Skin epidermis (tissue), 12 donors: ENCODE data around the gene ASPG.

Experiments
- H3K27ac ChIP-seq, 21 experiments: fragments of 200-600 bp; sonication (generic) in 11 of 21; one replicate each; pipeline ENCODE4 v1.5.0; 2020; ENCODE audit warnings: mild to moderate bottlenecking in 3 of 21, inconsistent platforms in 2 of 21, moderate library complexity in 2 of 21
- H3K4me3 ChIP-seq, 7 experiments: fragments of 200-600 bp; sonication (generic) in 2 of 7; one replicate each; pipeline ENCODE4 v1.5.0; 2020; ENCODE audit warnings: inconsistent platforms in 2 of 7, mild to moderate bottlenecking in 2 of 7, moderate library complexity in 1 of 7

The ASPG gene

DNA sequence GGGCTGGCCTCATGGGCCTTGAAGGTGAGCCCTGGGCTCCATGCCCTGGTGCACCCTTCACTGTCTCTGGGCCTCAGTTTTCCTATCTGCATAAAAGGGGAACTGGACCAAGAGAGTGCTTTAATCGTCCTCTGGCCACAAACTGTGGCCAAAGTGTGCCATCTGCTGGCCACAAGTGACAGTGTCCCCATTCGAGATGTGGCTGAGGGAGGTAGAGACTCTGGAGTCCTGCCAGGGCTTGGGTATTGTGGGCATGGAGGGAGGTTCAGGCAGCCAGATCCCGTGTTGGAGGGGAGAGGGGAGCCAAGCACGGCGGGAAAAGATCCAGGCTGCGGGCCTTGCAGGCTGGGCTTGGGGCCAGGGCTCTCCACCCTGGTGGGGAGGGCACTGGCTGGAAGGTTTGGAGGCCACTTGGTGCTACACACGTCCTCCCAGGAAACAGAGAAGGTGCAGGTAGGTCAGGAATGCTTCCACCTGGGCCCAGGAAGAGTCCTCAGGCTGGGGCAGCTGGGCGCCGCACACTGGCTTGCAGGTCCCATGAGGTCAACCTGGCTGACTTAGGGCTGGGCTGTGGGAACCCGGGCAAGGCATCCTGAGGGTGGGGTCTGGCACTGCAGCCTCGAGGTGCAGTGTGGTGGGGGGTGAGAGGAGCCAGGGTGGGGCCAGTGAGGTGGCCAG, 45.6 kb downstream of the ASPG start:
- Histone ChIP-seq H3K27ac (no peak overlapping the region), H3K4me3 (no peak overlapping the region)

GRCh38 chr14:104131968-104132732, 46.6 kb downstream of the ASPG start:
- H3K4me3 ChIP-seq: no peak overlapping the region
- no peak overlapping the region for H3K27ac ChIP-seq

GRCh38 chr14:104132981-104133380, 47.5 kb downstream of the ASPG start:
- no peak overlapping the region for H3K4me3 ChIP-seq
- H3K27ac ChIP-seq: no peak overlapping the region

- no peak overlapping the region for H3K27ac ChIP-seq
- no peak overlapping the region for H3K4me3 ChIP-seq
Measured at GRCh38 chr14:104133496-104133895, 48.0 kb downstream of the ASPG start.

- Histone ChIP-seq H3K27ac (no peak overlapping the region), H3K4me3 (no peak overlapping the region)
Measured at GRCh38 chr14:104134061-104134965, 48.8 kb downstream of the ASPG start.

- Histone ChIP-seq H3K27ac (no peak overlapping the region), H3K4me3 (no peak overlapping the region)
Measured at GRCh38 chr14:104135121-104135903, 49.8 kb downstream of the ASPG start.

- peak overlapping the region in 3 of 7 experiments; percentile 10 to 60 (median 48) for H3K4me3 ChIP-seq
- no peak overlapping the region for H3K27ac ChIP-seq
Measured at GRCh38 chr14:104135904-104136471, 50.5 kb downstream of the ASPG start.

DNA sequence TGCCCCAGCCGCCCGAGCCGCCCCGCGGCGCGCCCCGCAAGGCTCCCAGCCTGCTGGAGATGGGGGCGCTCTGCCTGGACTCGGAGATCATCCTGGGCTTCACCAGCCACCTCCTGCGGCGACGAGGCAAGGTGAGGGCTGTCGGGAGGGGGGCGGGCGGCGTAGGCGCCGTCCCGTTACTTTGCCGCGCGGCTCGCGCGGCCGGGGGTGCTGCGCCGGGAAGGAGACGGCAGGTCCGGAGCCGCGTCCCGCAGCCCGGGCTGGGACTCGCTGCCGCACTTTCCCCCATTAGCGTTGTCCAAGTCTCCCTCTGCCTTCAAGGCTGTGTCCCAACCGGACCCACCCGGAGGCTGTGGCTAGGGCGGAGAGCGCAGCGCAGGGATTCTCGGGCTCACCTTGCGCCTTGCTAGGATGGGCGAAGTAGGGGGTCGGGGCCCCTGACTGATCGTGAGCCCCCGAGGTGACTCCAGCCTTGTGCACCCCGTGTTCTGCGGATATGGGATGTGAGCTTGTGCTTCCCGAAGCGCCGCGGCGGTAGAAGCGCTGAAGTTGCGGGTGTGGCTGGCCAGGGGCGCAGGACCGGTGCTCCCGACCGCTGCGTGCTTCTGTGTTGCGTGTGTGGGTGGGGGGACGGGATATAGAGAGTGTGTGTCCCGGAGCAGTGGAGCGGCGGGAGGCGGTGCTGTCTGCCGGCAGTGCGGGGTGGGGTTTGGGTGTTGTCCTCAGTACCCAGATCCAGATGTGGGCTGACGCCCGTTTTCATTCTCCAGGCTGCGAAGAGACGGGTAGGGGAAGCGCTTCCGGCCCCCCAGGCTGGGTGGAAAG, 51.2 kb downstream of the ASPG start:
- H3K27ac ChIP-seq: no peak overlapping the region
- peak overlapping the region in 3 of 7 experiments; percentile 10 to 60 (median 48) for H3K4me3 ChIP-seq

DNA sequence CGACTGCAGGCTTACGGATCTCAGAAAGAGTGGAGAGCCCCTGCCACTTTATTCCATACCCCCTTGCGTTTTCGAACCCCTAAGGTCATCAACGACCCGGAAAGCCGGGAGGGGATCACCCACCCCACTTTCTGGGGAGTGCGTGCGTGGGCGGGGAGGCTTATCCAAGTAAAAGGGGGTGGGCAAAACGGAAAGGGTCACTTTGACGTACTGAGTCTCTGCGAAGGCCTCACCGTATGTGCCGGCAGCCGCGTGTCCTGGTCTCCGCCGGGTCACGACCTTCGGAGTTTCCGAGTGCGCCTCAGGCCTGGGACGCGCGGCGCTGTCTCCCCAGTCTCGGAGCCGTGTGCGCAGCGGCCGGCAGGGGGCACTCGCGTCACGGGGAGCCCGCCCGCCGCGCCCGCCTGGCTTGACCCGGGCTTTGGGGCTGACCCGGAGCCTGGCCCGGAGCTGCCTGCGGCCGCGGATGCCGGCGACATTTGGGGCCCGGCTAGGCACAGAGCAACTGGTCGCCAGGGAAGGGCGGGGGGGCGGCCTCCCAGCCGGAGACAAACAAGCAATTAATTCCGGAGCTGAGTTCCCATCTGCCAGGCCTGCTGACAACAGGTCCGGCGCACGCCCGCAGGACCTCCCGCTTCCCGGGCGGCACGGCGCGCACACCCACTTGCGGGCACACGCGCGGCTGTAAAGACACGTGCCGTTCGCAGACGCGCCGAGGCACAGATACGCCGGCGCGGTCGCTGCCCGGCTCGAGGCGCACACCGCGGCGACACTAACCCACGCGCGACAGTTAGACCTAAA, 52.0 kb downstream of the ASPG start:
- Histone ChIP-seq H3K4me3 (peak overlapping the region; percentile 26 to 60 (median 39)), H3K27ac (peak overlapping the region in 9 of 21 experiments; percentile 3 to 66 (median 38))

DNA sequence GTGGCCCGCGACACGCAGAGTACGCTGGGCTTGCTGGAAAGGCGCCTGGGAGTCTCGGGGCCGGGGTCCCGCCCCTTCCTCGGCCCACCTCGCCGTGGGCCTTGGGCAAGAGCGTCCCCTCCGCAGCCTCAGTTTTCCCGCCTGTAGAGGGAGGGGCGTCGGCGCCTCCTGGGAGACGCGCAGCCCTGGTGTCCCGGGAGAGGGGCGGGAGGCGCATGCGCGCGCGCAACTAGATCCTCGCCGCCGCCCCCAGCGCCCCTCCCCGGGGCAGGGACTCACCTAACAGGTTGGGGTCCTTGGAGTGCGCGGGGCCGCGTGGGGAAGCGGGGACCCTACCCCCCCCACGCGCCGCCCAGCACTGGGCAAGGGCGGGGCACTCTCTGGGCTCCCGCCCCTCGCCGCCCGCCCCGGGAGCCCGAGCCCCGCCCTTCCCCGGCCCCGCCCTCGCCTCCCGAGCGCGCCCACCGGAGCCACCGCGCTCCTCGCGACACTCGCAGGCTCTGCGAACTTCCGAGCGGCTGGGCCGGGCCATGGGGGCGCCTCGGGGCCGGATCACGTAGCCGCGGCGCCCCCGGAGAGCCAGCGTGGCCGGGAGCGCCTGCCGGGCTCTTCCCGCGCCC, 52.7 kb downstream of the ASPG start, which contains the start of gene KIF26A:
Gene KIF26A, plus strand, starts transcription at position 490 of the 620 bp plus-strand sequence. CDS start 136 bp downstream, outside the sequence.
- peak within 1 kb of the TSS; percentile 26 to 60 (median 39) for H3K4me3 ChIP-seq
- peak within 1 kb of the TSS in 14 of 21 experiments; percentile 3 to 69 (median 41) for H3K27ac ChIP-seq

DNA sequence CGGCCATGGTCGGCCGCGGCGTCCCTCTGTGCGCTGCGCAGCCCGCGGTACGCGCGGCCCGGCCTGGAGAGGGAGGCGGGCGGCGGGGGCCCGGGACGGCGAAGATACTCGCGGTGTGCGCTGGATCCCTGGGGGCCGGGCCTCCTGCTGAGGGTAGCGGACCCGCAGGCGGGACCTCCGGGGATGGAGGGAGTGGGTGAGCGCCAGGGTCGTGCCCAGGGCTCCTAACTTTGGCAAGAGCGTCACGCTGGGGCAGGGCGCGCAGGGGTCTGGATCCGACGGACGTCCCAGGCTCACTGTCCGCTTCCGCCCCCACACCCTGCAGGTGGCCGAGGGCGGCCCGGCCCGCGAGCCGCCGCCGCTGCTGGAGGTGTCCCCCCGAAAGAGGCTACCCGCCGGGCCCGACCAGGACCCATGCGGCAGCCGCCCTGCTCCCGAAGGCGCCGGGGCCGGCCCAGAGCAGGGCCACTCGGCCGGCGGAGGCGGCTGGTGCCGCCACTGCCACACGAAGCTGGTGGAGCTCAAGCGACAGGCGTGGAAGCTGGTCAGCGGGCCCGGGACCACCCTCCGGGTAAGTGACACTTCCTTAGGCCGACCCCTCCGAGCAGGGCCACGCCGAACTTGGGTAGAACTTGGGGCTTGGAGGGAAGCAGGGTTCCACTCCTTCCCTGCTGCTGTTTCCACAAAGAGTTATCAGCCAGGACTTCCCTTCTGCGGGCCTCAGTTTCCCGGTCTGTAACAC, 53.4 kb downstream of the ASPG start:
- Histone ChIP-seq H3K27ac (peak overlapping the region in 12 of 21 experiments; percentile 4 to 69 (median 47)), H3K4me3 (peak overlapping the region; percentile 26 to 60 (median 39))

DNA sequence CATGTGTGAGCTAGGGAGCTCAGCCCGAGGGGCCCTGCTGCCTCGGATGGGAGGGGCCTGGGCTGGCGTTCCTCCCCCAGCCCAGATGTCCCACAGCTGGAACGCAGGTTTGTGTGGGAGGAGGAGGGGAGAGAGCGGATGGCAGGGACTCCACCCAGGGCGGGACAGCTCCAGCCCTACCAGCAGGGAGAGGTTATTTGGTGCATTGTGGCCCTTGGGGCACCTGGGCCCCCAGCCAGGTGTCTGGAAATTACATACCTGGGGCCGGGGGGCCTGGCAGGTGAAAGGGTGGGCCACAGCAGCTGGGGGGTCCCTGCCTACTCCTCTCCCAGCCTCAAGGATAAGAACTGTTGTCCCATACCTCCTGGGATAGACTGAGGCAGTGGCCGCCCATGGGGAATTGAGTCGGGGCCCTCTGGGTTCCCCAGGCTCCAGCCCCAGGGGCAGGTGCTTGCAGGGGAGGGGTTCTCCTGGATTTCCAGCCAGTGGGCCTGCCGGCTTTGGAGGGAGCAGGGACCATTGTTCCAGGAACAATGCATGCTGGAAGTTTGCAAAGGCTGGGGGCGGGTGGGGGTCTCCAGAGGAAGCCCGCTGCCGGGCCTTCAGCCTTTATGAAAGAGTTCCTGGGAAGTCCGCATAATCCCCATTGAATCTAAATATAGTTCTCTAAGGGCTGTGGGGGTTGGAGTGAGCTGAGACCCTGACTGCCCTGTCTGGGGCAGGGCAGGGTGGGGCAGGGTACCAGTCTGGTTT, 54.1 kb downstream of the ASPG start:
- peak overlapping the region in 2 of 21 experiments; percentile 3 to 25 for H3K27ac ChIP-seq
- peak overlapping the region; percentile 26 to 60 (median 39) for H3K4me3 ChIP-seq

DNA sequence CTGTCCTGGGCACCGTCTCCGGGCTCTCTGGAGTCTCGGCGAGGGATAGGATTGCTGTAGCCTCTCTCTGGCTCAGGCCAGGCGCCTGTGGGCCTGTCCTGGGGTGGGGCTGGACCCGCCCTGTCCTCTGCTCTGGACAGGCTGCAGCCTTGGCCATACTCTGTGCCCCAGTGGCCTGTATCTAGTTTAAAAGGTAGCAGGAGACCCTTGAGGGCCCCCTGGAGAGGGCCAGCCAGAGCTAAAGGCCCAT, 54.6 kb downstream of the ASPG start:
- peak overlapping the region in 3 of 7 experiments; percentile 45 to 60 (median 48) for H3K4me3 ChIP-seq
- H3K27ac ChIP-seq: no peak overlapping the region

DNA sequence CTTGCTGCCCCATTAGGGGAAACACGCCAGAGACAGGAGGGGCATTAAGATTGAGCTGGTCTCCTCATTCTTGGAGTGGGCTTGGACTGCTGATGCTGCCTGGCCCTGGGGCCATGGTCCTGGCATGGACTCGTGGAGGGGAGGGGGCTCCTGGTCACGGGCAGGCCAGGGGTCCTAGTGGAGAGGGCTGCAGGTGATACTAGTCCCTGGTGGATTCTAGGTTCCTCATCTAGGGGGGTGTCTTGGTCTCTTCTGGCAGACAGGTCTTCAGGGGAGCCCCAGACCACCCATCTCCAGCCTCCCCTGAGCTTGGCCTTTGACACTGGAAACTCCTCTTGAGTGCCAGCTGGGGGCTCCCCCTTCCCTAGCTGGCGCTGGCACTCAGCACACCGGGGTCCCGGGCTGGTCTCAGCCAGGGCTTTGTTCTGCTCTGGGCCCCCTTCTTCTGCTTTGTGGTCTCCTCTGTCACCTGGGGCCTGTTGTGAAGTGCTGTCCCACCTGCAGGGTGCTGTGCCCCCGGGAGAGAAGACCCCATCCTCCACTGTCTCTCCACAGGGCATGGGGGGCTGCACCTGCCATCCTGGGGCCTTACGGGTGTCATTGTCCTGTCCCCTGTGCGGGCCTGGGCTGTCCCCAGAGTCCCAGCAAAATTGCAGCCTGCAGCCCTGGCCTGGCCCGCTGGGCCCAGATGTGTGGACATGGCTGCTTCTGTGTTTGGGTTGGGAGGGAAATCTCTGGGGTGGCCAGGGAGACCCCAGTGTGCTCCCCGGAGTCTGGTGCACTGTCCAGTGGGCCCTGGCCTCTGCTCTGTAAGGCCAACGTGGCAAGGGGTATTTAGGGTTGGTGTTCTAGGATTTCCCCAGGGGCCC, 55.2 kb downstream of the ASPG start:
- Histone ChIP-seq H3K4me3 (peak overlapping the region in 2 of 7 experiments; percentile 45 to 60), H3K27ac (no peak overlapping the region)
